Measurements from ENCODE around the gene KRT32. TPM values are rescaled to one million over a fixed set of nuclear protein-coding genes. Genes with fewer than 3 reads are reported as not detected.

Gene KRT32
- total and polyA plus RNA-seq, 8 donors = 1.9 TPM; not detected in 7

GRCh38 chr17:41513168-41513547, 46.0 kb upstream of the KRT32 start:
- intact Hi-C loops (cut with DNase I; ENCODE audit: low total_unique reads) = no loop called here
- no peak overlapping the region for H3K27ac ChIP-seq

DNA sequence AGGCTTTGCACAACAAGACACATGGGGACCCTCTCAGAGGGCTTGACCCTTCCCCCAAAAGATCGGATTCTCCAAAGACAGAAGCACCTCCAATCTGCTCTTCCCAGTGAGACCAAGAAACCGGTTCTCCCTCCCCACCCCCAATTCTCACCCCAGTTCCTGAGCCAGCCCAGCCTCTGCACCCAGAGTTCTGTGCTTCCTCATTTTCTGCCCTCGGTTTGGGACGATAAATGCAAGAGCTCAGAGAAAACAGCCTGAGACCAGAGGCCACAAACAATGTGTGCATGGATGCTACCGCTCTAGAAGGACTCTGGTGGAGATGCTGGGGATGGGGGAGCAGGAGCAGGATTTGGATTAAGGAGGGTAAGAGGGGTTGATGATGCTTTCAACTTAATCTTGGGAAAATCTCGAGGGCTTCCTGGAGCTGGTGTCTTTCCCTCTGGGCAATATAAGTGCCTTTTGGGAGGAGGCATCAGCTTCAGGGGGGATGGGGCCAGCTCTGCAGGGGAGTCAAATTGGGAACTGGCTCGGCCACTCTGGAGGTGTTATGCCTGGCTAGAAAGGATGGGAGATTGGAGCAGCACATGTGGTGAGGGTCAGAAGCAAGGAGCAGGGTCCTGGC, 45.5 kb upstream of the KRT32 start:
- no peaks in the 10 kb centered on the region for H3K36me3 ChIP-seq
- H3K27me3 ChIP-seq = peaks cover 0 to 14% (median 0%) of the 10 kb centered on the region in 3 donors
- H3K4me3 ChIP-seq = no peak overlapping the region
- DNase-seq = no peak
- 51 to 75% (median 69%) methylated on average over 7 of the region's 7 CpGs for WGBS, 5 donors
- H3K27ac ChIP-seq = no peak overlapping the region
- peaks cover 0 to 16% (median 4%) of the 10 kb centered on the region in 4 donors for H3K4me1 ChIP-seq
- no peak for TF ChIP-seq POLR2AphosphoS5 (IDR thresholded peaks at IDR 0.05)
- no peak for TF ChIP-seq POLR2A (IDR thresholded peaks at IDR 0.05)
- TF ChIP-seq EP300 (IDR thresholded peaks at IDR 0.05) = no peak
- TF ChIP-seq, protein P1, sequence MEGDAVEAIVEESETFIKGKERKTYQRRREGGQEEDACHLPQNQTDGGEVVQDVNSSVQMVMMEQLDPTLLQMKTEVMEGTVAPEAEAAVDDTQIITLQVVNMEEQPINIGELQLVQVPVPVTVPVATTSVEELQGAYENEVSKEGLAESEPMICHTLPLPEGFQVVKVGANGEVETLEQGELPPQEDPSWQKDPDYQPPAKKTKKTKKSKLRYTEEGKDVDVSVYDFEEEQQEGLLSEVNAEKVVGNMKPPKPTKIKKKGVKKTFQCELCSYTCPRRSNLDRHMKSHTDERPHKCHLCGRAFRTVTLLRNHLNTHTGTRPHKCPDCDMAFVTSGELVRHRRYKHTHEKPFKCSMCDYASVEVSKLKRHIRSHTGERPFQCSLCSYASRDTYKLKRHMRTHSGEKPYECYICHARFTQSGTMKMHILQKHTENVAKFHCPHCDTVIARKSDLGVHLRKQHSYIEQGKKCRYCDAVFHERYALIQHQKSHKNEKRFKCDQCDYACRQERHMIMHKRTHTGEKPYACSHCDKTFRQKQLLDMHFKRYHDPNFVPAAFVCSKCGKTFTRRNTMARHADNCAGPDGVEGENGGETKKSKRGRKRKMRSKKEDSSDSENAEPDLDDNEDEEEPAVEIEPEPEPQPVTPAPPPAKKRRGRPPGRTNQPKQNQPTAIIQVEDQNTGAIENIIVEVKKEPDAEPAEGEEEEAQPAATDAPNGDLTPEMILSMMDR (IDR thresholded peaks at IDR 0.05) = no peak
- intact Hi-C loops (cut with DNase I; ENCODE audit: low total_unique reads) = no loop called here
- H3K9me3 ChIP-seq = no peaks in the 10 kb centered on the region

More at GRCh38 chr17:41513168-41513547, 46.0 kb upstream of the KRT32 start:
- DNase-seq = no peak
- H3K4me1 ChIP-seq = peaks cover 0 to 16% (median 4%) of the 10 kb centered on the region in 4 donors
- TF ChIP-seq POLR2A (IDR thresholded peaks at IDR 0.05) (no peak), EP300 (IDR thresholded peaks at IDR 0.05) (no peak), POLR2AphosphoS5 (IDR thresholded peaks at IDR 0.05) (no peak)
- TF ChIP-seq, protein P1 (IDR thresholded peaks at IDR 0.05) = no peak
- 64 to 82% (median 68%) methylated on average over 5 of the region's 5 CpGs for WGBS, 5 donors
- H3K36me3 ChIP-seq = no peaks in the 10 kb centered on the region
- H3K9me3 ChIP-seq = no peaks in the 10 kb centered on the region
- H3K27me3 ChIP-seq = peaks cover 0 to 14% (median 0%) of the 10 kb centered on the region in 3 donors
- no peak overlapping the region for H3K4me3 ChIP-seq

DNA sequence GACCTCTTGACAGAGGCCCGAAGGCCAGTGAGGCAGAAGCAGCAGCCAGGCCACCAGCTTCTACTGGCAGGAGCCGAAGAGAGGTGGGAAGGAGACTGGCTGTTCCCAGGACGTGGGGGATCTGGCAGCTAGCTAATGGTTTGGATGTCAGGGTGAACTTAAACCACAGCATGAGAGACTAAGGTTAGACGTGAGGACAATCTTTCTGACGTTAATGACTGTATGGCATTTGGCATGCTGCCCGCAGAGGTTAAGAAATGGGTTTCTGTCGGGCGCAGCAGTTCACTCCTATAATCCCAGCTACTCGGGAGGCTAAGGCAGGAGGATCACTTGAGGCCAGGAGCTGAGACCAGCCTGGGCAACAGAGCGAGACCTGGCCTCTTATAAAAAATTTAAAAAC, 44.5 kb upstream of the KRT32 start:
- no peaks in the 10 kb centered on the region for H3K36me3 ChIP-seq
- H3K27ac ChIP-seq = no peak overlapping the region
- H3K27me3 ChIP-seq = peaks cover 0 to 14% (median 0%) of the 10 kb centered on the region in 3 donors
- intact Hi-C loops (cut with DNase I; ENCODE audit: low total_unique reads) = no loop called here
- 65 to 72% (median 66%) methylated on average over 10 of the region's 10 CpGs for WGBS, 5 donors
- H3K9me3 ChIP-seq = no peaks in the 10 kb centered on the region
- TF ChIP-seq POLR2AphosphoS5 (IDR thresholded peaks at IDR 0.05) (no peak), EP300 (IDR thresholded peaks at IDR 0.05) (no peak), POLR2A (IDR thresholded peaks at IDR 0.05) (no peak)
- TF ChIP-seq, protein P1 (IDR thresholded peaks at IDR 0.05) = no peak
- H3K4me1 ChIP-seq = peaks cover 0 to 16% (median 4%) of the 10 kb centered on the region in 4 donors
- no peak overlapping the region for H3K4me3 ChIP-seq
- DNase-seq = no peak

GRCh38 chr17:41511116-41511515, 43.9 kb upstream of the KRT32 start:
- Histone ChIP-seq H3K27ac (peak overlapping the region in 1 of 5 donors; percentile 20), H3K4me3 (no peak overlapping the region), H3K27me3 (peaks cover 0 to 14% (median 0%) of the 10 kb centered on the region in 3 donors), H3K4me1 (peaks cover 0 to 16% (median 4%) of the 10 kb centered on the region in 4 donors), H3K9me3 (no peaks in the 10 kb centered on the region), H3K36me3 (no peaks in the 10 kb centered on the region)
- intact Hi-C loops (cut with DNase I; ENCODE audit: low total_unique reads) = no loop called here
- no peak for TF ChIP-seq POLR2A (IDR thresholded peaks at IDR 0.05)
- TF ChIP-seq POLR2AphosphoS5 (IDR thresholded peaks at IDR 0.05) = peak in 1 of 3 donors; percentile 5
- TF ChIP-seq EP300 (IDR thresholded peaks at IDR 0.05) = no peak
- TF ChIP-seq, protein P1 (IDR thresholded peaks at IDR 0.05) = no peak
- WGBS, 5 donors = 23 to 63% (median 39%) methylated on average over 2 to 4 of the region's 4 CpGs
- DNase-seq = peak; percentile 53 to 80
